Measurements from ENCODE around the gene KNG1. TPM values are rescaled to one million over a fixed set of nuclear protein-coding genes. Genes with fewer than 3 reads are reported as not detected.

Gene KNG1
- total and polyA plus RNA-seq, 2 experiments from 2014 or later: 57.4 to 109 TPM

- Histone ChIP-seq H3K4me2 (no peak overlapping the region), H3K27ac (no peak overlapping the region), H3K4me1 (ENCODE audit: insufficient read depth) (no peaks in the 10 kb centered on the region), H3K27me3 (no peaks in the 10 kb centered on the region), H3K36me3 (replicated peaks; ENCODE audit: insufficient read depth, low read depth) (no peaks in the 10 kb centered on the region), H3K9me2 (replicated peaks; ENCODE audit: insufficient read depth) (no peaks in the 10 kb centered on the region), H4K20me1 (ENCODE audit: insufficient read depth, poor library complexity, severe bottlenecking) (no peaks in the 10 kb centered on the region), H3K9me3 (ENCODE audit: low read depth) (no peaks in the 10 kb centered on the region), H3K79me2 (no peaks in the 10 kb centered on the region), H2AFZ (no peak overlapping the region), H3K4me3 (no peak overlapping the region)
- no peak for DNase-seq (ENCODE audit: low spot score)
- no peak for TF ChIP-seq EZH2phosphoT487 (IDR thresholded peaks at IDR 0.05; ENCODE audit: low read depth, severe bottlenecking, unreplicated experiment)
- TF ChIP-seq CTCF (IDR thresholded peaks at IDR 0.05; ENCODE audit: poor library complexity): no peak
- TF ChIP-seq EZH2 (IDR thresholded peaks at IDR 0.05; ENCODE audit: borderline replicate concordance): no peak
Observed at GRCh38 chr3:186670155-186670554, 47.0 kb upstream of the KNG1 start.

DNA sequence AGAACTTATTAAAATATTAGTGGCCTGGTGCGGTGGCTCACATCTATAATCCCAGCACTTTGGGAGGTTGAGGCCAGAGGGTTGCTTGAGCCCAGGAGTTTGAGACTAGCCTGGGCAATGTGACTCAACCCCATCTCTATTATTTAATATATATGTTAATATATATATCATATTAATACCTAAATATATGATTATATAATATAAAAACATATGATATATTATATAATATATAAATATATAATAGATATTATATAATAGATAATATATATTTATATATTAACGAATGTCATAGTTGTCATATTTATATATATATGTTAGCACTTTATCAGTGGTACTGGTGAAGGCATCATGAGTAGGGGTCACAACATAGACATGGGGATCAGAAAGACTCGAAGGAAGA is 46.1 kb upstream of the KNG1 start:
- Histone ChIP-seq H3K9me2 (replicated peaks; ENCODE audit: insufficient read depth) (no peaks in the 10 kb centered on the region), H3K4me1 (ENCODE audit: insufficient read depth) (no peaks in the 10 kb centered on the region), H3K9me3 (ENCODE audit: low read depth) (no peaks in the 10 kb centered on the region), H3K36me3 (replicated peaks; ENCODE audit: insufficient read depth, low read depth) (no peaks in the 10 kb centered on the region), H2AFZ (no peak overlapping the region), H3K4me3 (no peak overlapping the region), H3K27ac (no peak overlapping the region), H3K27me3 (no peaks in the 10 kb centered on the region), H4K20me1 (ENCODE audit: insufficient read depth, poor library complexity, severe bottlenecking) (no peaks in the 10 kb centered on the region), H3K4me2 (no peak overlapping the region), H3K79me2 (no peaks in the 10 kb centered on the region)
- 96% methylated on average over 3 of the region's 3 CpGs for WGBS (ENCODE audit: low lambda C conversion rate, missing lambda C conversion rate)
- TF ChIP-seq CTCF (IDR thresholded peaks at IDR 0.05; ENCODE audit: poor library complexity) (no peak), EZH2 (IDR thresholded peaks at IDR 0.05; ENCODE audit: borderline replicate concordance) (no peak), EZH2phosphoT487 (IDR thresholded peaks at IDR 0.05; ENCODE audit: low read depth, severe bottlenecking, unreplicated experiment) (no peak)
- no peak for DNase-seq (ENCODE audit: low spot score)

DNA sequence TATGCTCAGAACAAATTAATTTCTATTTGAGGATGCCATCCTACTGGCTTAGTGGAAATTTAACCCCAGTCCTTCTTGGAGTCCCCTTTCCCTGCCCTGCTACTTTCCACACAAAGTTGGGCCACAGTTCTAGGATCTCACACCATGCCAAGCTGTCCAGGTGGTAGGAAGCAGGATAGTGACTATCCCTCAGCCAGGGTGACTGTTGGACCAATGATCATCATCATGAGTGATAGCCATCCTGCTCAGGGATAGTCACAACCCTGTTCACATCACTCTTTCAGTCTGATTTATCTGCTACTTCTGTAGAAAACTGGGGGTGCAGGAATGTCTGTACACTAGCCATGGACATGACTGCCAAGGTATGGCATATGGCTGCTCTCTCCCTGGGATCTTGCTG is 38.6 kb upstream of the KNG1 start:
- Histone ChIP-seq H3K4me3 (no peak overlapping the region), H2AFZ (no peak overlapping the region), H3K9me3 (ENCODE audit: low read depth) (no peaks in the 10 kb centered on the region), H3K4me1 (ENCODE audit: insufficient read depth) (no peaks in the 10 kb centered on the region), H3K4me2 (no peak overlapping the region), H3K36me3 (replicated peaks; ENCODE audit: insufficient read depth, low read depth) (no peaks in the 10 kb centered on the region), H3K27me3 (no peaks in the 10 kb centered on the region), H3K27ac (no peak overlapping the region), H4K20me1 (ENCODE audit: insufficient read depth, poor library complexity, severe bottlenecking) (no peaks in the 10 kb centered on the region), H3K79me2 (no peaks in the 10 kb centered on the region), H3K9me2 (replicated peaks; ENCODE audit: insufficient read depth) (no peaks in the 10 kb centered on the region)
- no peak for TF ChIP-seq CTCF (IDR thresholded peaks at IDR 0.05; ENCODE audit: poor library complexity)
- no peak for DNase-seq (ENCODE audit: low spot score)

DNA sequence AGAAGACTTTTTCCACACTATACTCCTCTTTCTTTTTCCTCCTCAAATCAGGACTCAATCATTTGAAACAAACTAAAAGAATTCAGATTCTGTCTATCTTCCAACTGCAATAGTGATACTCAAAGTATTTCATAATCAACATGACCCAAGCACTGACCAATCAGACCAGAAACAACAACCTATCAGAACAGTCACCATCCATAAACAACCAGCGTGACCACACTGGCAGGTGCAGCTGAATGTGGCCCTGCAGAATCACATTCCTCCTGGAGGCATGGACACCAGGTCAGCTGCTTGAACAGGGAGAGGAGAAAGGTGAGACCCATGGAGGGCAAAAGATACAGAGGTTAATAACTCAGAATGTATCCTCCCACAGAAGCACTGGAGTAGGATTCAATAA is 38.0 kb upstream of the KNG1 start:
- Histone ChIP-seq H3K36me3 (replicated peaks; ENCODE audit: insufficient read depth, low read depth) (no peaks in the 10 kb centered on the region), H3K4me3 (no peak overlapping the region), H3K9me3 (ENCODE audit: low read depth) (no peaks in the 10 kb centered on the region), H3K4me2 (no peak overlapping the region), H3K27me3 (no peaks in the 10 kb centered on the region), H3K27ac (no peak overlapping the region), H2AFZ (no peak overlapping the region), H3K79me2 (no peaks in the 10 kb centered on the region), H3K4me1 (ENCODE audit: insufficient read depth) (no peaks in the 10 kb centered on the region), H4K20me1 (ENCODE audit: insufficient read depth, poor library complexity, severe bottlenecking) (no peaks in the 10 kb centered on the region), H3K9me2 (replicated peaks; ENCODE audit: insufficient read depth) (no peaks in the 10 kb centered on the region)
- TF ChIP-seq EZH2 (IDR thresholded peaks at IDR 0.05; ENCODE audit: borderline replicate concordance) (no peak), CTCF (IDR thresholded peaks at IDR 0.05; ENCODE audit: poor library complexity) (no peak), EZH2phosphoT487 (IDR thresholded peaks at IDR 0.05; ENCODE audit: low read depth, severe bottlenecking, unreplicated experiment) (no peak)
- no peak for DNase-seq (ENCODE audit: low spot score)
- 92% methylated on average over 1 of the region's 1 CpG for WGBS (ENCODE audit: low lambda C conversion rate, missing lambda C conversion rate)

Data from hepatocyte (in vitro differentiated cells).